ENCODE data around the gene DDX31. TPM values are rescaled to one million over a fixed set of nuclear protein-coding genes. Genes with fewer than 3 reads are reported as not detected.
"Not testable (repeated sequence)": the region's sequence is repeated elsewhere in the genome, so short reads cannot be mapped to it uniquely, and the experiment has no call there.

The DDX31 gene
- total RNA-seq = 10 to 100 TPM in 2 of 4 donors, 1 to 10 TPM in 2; 8.8 to 28.0 (median 9.9) TPM

- TF ChIP-seq CTCF (IDR thresholded peaks at IDR 0.05) = no peak
- ATAC-seq (ENCODE audit: low FRiP score) (peak; percentile 93), DNase-seq (ENCODE audit: low spot score) (peak; percentile 83)
Measured at GRCh38 chr9:132669698-132670456, at the start of gene DDX31. TSS of gene DDX31 (minus strand) at chr9:132669983. CDS start at chr9:132669934, 49 bp downstream.

- DNase-seq (ENCODE audit: low spot score); ATAC-seq (ENCODE audit: low FRiP score): not testable (repeated sequence)
Measured at GRCh38 chr9:132718381-132718928, 48.7 kb upstream of the DDX31 start.

- TF ChIP-seq CTCF (IDR thresholded peaks at IDR 0.05) = no peak
- no peak for ATAC-seq (ENCODE audit: low FRiP score)
- DNase-seq (ENCODE audit: low spot score) = no peak
Measured at GRCh38 chr9:132717326-132717945, 47.7 kb upstream of the DDX31 start.

GRCh38 chr9:132716007-132716406, 46.2 kb upstream of the DDX31 start:
- TF ChIP-seq CTCF (IDR thresholded peaks at IDR 0.05) = no peak
- ATAC-seq (ENCODE audit: low FRiP score) (no peak), DNase-seq (ENCODE audit: low spot score) (no peak)

- ATAC-seq (ENCODE audit: low FRiP score) = no peak
- no peak for DNase-seq (ENCODE audit: low spot score)
- no peak for TF ChIP-seq CTCF (IDR thresholded peaks at IDR 0.05)
Measured at GRCh38 chr9:132712753-132713152, 43.0 kb upstream of the DDX31 start.

GRCh38 chr9:132711846-132712245, 42.1 kb upstream of the DDX31 start:
- no peak for TF ChIP-seq CTCF (IDR thresholded peaks at IDR 0.05)
- DNase-seq (ENCODE audit: low spot score) (no peak), ATAC-seq (ENCODE audit: low FRiP score) (no peak)

GRCh38 chr9:132711152-132711551, 41.4 kb upstream of the DDX31 start:
- not testable (repeated sequence) for DNase-seq (ENCODE audit: low spot score); ATAC-seq (ENCODE audit: low FRiP score)

GRCh38 chr9:132710333-132710732, 40.5 kb upstream of the DDX31 start:
- no peak for TF ChIP-seq CTCF (IDR thresholded peaks at IDR 0.05)
- no peak for ATAC-seq (ENCODE audit: low FRiP score)
- DNase-seq (ENCODE audit: low spot score) = no peak
